Choroid plexus epithelial cell (primary cell): Measurements from ENCODE around the gene CELF2.

Experiments used
- DNase-seq: peaks from one replicate; pipeline ENCODE4 v3.0.0-alpha.2; 2010; ENCODE audit warnings: low read depth
- H3K4me3 ChIP-seq: 2 replicates; pipeline ENCODE4 v1.5.1; 2011; ENCODE audit warnings: low read depth, mild to moderate bottlenecking, control low read depth, low read length, moderate library complexity
- CTCF ChIP-seq: conservative IDR thresholded peaks from 2 replicates; pipeline ENCODE4 v1.5.1; 2011; ENCODE audit warnings: low read depth, mild to moderate bottlenecking, control low read depth, inconsistent platforms, low read length, moderate library complexity

The CELF2 gene

DNA sequence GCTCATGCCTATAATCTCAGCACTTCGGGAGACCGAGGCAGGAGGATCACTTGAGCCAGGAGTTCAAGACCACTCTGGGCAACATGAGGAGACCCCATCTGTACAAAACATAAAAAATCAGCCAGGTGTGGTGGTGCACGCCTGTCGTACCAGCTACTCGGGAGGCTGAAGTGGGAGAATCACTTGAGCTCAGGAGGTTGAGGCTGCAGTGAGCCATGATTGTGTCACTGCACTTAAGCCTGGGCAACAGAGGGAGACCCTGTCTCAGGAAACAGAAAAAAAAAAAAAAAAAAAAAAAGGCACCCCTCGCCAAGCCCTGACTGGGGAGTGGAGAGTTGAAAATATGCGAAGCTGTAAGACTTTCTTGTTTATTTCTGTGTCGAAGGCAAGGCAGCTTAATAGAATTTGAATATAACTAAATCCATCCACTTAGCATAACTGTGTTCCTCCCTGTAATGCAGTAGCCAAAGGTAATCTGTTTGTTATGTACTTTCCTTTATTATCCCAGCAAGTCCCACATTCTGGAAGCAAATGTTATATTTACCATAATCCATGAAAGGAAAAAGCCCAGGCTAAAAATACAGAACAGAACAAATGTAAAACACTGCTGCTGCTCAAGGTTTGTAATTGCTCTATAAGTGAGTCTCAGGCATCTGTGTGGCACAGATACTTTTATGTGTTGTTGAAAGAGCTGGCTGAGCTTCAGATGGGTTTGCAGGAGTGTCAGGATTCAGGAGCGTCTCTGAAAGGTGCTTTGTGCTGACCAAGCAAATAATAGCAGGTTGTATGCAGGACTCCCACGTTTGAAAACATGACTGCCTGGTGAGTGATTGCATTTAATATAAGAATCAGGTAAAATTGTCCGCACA is 127.2 kb downstream of the CELF2 start:
- no peak overlapping the region for H3K4me3 ChIP-seq
- no peak for TF ChIP-seq CTCF
- no peak for DNase-seq

DNA sequence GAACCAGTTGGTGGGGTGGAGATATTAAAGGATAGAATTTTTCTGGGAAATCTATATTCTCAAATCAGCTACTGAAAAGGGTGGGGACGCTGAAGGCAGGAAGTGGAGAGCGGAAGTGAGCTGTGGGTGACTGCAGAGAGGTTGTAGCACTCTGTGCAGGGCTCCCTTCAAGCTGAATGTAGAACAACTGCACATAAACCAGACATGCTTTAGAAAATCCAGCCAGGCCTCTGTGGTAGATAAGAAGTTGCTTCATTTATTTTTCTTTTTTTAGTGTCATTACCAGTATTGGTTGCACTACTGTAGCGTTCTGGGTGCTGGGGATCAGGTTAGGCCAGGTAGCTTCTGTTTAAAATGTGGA is 127.8 kb downstream of the CELF2 start:
- no peak overlapping the region for H3K4me3 ChIP-seq
- peak; percentile 7 for DNase-seq
- TF ChIP-seq CTCF, result no peak

- TF ChIP-seq CTCF, result no peak
- H3K4me3 ChIP-seq, result no peak overlapping the region
- DNase-seq, result peak; percentile 49
Measured at GRCh38 chr10:11146402-11147171, 128.9 kb downstream of the CELF2 start.

DNA sequence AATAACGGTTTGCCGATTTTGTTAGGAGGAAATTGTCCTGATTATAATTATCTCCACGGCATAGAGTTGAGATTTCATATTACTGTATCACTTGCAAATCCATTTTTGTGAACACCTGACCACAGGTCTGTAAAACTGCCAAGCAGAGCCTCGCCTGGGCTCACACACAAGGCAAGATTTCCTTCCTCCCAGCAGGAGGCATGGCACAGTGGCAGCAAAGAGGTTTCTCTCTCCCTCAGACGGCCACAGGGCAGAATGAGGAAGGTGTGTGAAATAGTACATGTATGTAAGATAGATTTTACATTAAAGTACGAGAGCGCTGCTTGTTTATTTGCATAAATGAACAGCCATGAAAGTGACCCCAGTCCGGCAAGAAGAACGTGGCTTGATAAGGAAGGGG is 130.1 kb downstream of the CELF2 start:
- TF ChIP-seq CTCF, result no peak
- no peak overlapping the region for H3K4me3 ChIP-seq
- DNase-seq, result no peak

GRCh38 chr10:11148142-11149028 is 130.7 kb downstream of the CELF2 start:
- no peak for TF ChIP-seq CTCF
- DNase-seq, result no peak
- no peak overlapping the region for H3K4me3 ChIP-seq

GRCh38 chr10:11149807-11150141 is 132.1 kb downstream of the CELF2 start:
- no peak overlapping the region for H3K4me3 ChIP-seq
- no peak for TF ChIP-seq CTCF
- no peak for DNase-seq
